ACHN (cell line): Measurements from ENCODE around the gene HDAC5.
"Not testable (repeated sequence)": the region's sequence is repeated elsewhere in the genome, so short reads cannot be mapped to it uniquely, and the experiment has no call there.

Source experiments
- DNase-seq: peaks from one replicate; pipeline ENCODE4 v3.0.0-alpha.2; 2015
- in situ Hi-C: cut with HindIII; loops from 2 replicates; pipeline ENCODE4 v1.10.0; 2017; ENCODE audit warnings: low sequenced_read_pairs, low pct_ligation_motif_present, low pct_unique_long_range_greater_than_20kb

Gene HDAC5

GRCh38 chr17:44113868-44114840 lies 9.3 kb downstream of the HDAC5 start:
- no peak for DNase-seq
- in situ Hi-C loops, result no loop called here

DNA sequence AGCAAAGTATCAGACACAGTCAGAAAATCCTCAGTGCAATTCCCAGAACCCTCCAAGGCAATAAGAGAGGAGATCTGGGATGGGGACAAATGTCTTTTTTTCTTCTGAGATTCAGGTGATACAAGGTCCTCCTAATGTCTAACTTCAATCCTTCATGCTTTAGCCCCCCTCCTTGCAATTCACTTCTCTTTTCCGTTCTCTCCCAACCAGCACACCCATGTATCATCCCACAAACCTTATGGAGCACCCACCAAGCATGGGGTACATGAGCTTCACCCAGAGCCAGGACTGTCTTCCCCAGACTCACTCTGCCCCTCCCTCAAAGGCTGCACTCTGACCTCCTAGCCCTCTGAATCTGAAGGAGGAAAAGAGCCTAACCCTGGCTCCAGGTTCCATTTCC lies 10.1 kb downstream of the HDAC5 start:
- in situ Hi-C loops, result no loop called here
- DNase-seq, result no peak

- in situ Hi-C loops, result no loop called here
- DNase-seq, result no peak
These were observed 10.9 kb downstream of the HDAC5 start for GRCh38 chr17:44112284-44113280.

DNA sequence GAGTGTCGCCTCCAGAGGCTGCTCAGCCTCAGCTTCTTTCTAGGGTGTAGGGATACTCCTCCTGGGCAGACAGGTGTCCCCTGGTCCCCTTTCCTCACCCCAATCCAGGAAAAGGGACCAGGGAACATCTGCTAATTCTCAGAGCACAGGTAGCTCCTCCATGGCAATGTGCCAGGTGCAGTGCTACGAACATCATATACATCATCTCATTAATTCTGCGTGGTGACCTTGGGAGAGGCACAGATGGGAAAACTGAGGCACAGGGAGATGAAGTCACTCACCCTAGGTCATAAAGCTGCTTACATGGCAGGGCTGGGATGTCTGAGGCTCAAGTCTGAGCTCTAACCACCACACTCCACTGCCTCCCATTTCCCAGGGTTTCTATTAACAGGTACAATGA lies 11.7 kb downstream of the HDAC5 start:
- in situ Hi-C loops, result no loop called here
- no peak for DNase-seq

- DNase-seq, result peak; percentile 70
- in situ Hi-C loops, result no loop called here
These were observed 12.4 kb downstream of the HDAC5 start for GRCh38 chr17:44110823-44111633.

- in situ Hi-C loops, result no loop called here
These were observed 13.3 kb downstream of the HDAC5 start for GRCh38 chr17:44110011-44110686.

GRCh38 chr17:44109312-44109630 lies 14.2 kb downstream of the HDAC5 start:
- in situ Hi-C loops, result no loop called here

More at GRCh38 chr17:44110011-44110686, 13.3 kb downstream of the HDAC5 start:
- DNase-seq, result no peak

GRCh38 chr17:44108440-44109311 lies 14.8 kb downstream of the HDAC5 start:
- in situ Hi-C loops, result no loop called here
- peak; percentile 91 for DNase-seq

More at GRCh38 chr17:44109312-44109630, 14.2 kb downstream of the HDAC5 start:
- DNase-seq, result no peak

- in situ Hi-C loops, result no loop called here
- no peak for DNase-seq
These were observed 16.6 kb downstream of the HDAC5 start for GRCh38 chr17:44106801-44107200.

GRCh38 chr17:44105941-44106340 lies 17.5 kb downstream of the HDAC5 start:
- no peak for DNase-seq
- in situ Hi-C loops, result no loop called here

DNA sequence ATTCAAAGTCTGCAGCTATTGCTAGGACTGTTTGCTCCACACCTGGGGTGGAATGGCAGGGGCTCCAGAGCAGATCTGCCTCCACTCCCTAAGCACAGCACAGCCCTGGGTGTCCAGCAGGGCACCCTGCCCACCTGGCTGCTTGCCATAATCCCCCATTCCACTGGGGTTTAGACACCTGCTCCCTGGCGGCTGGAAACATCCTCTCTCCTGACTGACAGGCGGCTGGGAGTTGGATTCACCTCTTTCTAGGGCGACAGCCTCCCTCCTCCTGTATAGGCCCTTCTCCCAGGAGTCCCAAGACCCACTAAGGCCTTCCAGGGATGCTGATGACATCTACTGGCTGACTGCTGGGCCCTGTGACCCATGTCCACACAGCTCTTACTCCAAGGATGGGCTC lies 18.0 kb downstream of the HDAC5 start:
- in situ Hi-C loops, result no loop called here
- DNase-seq, result no peak

- in situ Hi-C loops, result no loop called here
- no peak for DNase-seq
These were observed 20.4 kb downstream of the HDAC5 start for GRCh38 chr17:44102849-44103622.

DNA sequence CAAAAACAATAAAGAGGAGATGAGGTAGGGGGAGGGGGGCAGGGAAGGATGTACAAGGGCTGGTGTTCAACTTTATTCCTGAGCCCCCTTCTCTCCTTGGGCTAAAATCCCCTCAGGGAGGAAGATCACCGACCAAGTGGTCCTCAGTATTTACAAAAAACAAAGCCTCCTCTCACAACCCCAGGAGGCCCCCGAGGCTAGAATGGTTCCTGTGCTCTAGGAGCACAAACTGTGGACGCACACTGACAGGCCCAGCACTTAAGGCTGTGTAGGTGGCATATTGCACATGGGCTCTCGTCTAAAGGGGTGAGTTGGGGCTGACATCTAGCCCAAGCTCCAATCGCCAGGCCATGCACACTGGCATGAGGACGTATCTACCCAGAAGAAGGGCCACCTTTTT lies 21.6 kb downstream of the HDAC5 start:
- in situ Hi-C loops, DNase-seq: not testable (repeated sequence)

DNA sequence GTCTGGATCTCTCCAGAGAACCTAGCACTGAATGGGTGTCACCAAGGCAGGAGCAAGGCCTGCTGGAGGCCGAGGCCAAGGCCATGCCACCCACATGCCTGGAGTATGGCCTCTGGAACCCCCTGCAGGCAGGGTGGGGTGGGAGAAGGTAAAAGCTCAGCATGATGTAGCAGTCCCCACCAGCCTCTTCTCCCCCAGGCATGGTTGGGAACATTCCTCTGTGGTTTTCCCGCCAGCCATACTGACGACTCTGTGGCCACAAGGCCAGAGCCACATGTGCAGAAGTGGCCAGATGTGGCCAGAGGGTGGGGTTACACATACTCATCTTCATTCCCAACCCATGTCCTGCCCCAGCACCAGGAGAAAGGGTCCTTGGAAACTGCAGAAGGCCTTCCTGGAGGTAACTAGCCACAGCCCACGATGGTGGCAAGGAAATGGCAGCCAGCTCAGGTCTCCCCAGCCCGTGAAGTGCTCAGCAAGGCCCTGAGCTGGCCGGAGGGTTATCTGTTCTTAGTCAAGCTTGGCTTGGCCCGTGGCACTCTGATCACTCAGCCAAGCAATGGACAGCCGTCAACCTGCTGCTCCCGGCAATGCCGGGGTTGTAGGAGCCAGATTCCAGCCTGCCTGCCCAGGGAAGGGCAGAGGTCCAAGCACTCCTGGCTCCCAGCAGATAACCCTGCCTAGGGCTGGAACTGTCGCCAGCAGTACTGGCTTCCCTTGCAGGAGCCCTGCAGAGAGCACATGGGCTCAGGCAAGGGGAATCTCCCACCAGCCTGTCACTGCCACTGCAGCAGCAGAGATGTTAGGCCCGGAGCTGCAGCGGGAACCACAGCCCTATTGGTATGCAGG lies 26.1 kb downstream of the HDAC5 start:
- in situ Hi-C loops, result no loop called here
- DNase-seq, result peak; percentile 82

DNA sequence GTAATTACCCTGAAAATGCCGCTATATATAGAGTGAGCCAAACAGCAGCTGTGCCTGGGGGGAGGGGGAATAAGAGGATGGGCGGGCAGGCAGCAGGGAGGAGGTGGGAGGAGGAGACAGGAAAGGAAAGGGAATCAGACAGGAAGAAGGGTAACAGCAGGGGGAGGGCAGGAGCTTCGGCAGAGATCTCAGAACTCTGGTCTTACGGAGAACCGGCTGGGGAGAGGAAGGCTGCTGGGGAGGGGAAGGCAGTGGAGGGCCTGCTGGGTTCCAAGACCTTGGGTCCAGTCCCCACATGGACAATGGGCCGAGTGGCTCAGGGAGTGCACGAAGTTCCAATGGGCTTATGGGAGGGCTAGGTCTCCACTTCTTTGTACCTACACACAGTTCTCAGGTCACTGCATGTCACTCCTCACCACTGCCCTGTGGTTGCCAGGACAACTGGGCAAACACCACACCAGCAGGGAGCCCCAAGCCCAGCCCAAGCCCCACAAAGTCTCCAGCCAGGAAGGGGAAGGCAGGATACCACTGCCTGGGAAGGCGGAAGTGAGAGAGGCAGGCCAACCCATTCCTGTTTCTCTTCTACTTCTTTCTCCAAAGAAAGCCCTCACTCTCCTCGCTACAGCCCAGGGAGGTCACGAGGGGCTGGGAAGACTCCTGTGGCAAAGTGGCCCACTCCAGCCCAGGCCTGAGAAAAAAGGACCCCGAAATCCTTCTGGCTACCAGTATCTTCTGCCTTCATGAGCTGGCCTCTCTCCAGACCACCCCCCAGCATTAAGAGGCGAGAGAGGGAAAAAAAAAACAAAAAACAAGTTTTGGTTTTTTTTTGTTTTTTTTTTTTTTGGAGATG lies 27.6 kb downstream of the HDAC5 start:
- in situ Hi-C loops, result no loop called here

More for the DNA sequence above, 27.6 kb downstream of the HDAC5 start:
- DNase-seq, result peak; percentile 46
